ENCODE results near the gene SLC25A1. TPM values are rescaled to one million over a fixed set of nuclear protein-coding genes. Genes with fewer than 3 reads are reported as not detected.
"Not testable (repeated sequence)": the region's sequence is repeated elsewhere in the genome, so short reads cannot be mapped to it uniquely, and the experiment has no call there.

The SLC25A1 gene
- polyA plus RNA-seq, 6 donors from 2014 or later, result 63.5 to 88.8 (median 72.4) TPM

GRCh38 chr22:19166421-19166820 lies 12.1 kb downstream of the SLC25A1 start:
- H3K27ac Mint-ChIP-seq, result no peak overlapping the region
- peaks cover 17 to 29% (median 22%) of the 10 kb centered on the region in 3 donors for H3K4me1 Mint-ChIP-seq
- H3K9me3 Mint-ChIP-seq, result peaks cover 0 to 3% (median 2%) of the 10 kb centered on the region in 7 donors
- peaks cover 24 to 57% (median 41%) of the 10 kb centered on the region in 3 donors for H3K27me3 Mint-ChIP-seq
- ATAC-seq (ENCODE audit: low read depth in 2 of 2) (no peak), DNase-seq (no peak)
- H3K36me3 Mint-ChIP-seq, result no peaks in the 10 kb centered on the region
- peak overlapping the region in 1 of 8 donors; percentile 27 for H3K4me3 Mint-ChIP-seq

DNA sequence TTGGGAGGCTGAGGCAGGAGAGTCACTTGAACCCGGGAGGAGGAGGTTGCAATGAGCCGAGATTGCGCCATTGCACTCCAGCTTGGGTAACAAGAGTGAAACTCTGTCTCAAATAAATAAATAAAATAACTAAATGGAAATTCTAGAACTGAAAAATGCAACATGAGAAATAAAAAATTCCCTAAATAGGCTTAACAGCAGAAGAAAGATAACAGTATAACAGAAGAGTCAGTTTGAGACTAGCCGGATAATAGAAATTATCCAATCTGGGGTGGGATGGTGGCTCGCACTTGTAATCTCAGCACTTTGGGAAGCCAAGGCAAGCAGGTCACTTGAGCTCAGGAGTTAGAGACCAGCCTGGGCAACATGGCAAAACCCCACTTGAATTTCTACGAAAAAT lies 14.1 kb downstream of the SLC25A1 start:
- ATAC-seq (ENCODE audit: low read depth in 2 of 2), result no peak
- H3K36me3 Mint-ChIP-seq, result no peaks in the 10 kb centered on the region
- H3K27ac Mint-ChIP-seq, result peak overlapping the region in 2 of 6 donors; percentile 47 to 63

DNA sequence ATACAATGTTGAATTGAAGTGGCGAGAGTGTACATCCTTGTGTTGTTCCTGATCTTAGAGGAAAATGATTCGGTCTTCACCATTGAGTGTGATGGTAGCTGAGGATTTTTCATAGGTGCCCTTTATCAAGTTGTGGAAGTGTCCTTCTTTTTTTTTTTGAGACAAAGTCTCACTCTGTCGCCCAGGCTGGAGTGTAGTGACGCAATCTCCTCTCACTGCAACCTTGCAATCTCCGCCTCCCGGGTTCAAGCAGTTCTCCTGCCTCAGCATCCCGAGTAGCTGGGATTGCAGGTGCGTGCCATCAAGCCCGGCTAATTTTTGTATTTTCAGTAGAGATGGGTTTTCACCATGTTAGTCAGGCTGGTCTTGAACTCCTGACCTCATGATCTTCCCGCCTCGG lies 19.9 kb downstream of the SLC25A1 start:
- not testable (repeated sequence) for H3K4me1 Mint-ChIP-seq; ATAC-seq (ENCODE audit: low read depth in 2 of 2); H3K36me3 Mint-ChIP-seq; H3K9me3 Mint-ChIP-seq; H3K4me3 Mint-ChIP-seq; DNase-seq
- H3K27ac Mint-ChIP-seq, result peak overlapping the region in 1 of 6 donors; percentile 33
- peaks cover 16 to 55% (median 19%) of the 10 kb centered on the region in 3 donors for H3K27me3 Mint-ChIP-seq

More for the DNA sequence above, 14.1 kb downstream of the SLC25A1 start:
- Mint-ChIP-seq H3K4me3 (no peak overlapping the region), H3K27me3 (peaks cover 24 to 60% (median 32%) of the 10 kb centered on the region in 3 donors), H3K4me1 (peaks cover 6 to 11% (median 8%) of the 10 kb centered on the region in 3 donors), H3K9me3 (peaks cover 0 to 3% (median 2%) of the 10 kb centered on the region in 7 donors)
- DNase-seq, result no peak

GRCh38 chr22:19156109-19156508 lies 22.4 kb downstream of the SLC25A1 start:
- H3K4me3 Mint-ChIP-seq; ATAC-seq (ENCODE audit: low read depth in 2 of 2); H3K4me1 Mint-ChIP-seq; DNase-seq: not testable (repeated sequence)
- Mint-ChIP-seq H3K36me3 (peaks cover 4 to 12% of the 10 kb centered on the region in 2 donors), H3K27ac (peak overlapping the region in 2 of 6 donors; percentile 42 to 59), H3K27me3 (peaks cover 34 to 66% (median 40%) of the 10 kb centered on the region in 3 donors), H3K9me3 (peaks cover 0 to 11% (median 5%) of the 10 kb centered on the region in 7 donors)

GRCh38 chr22:19152942-19153883 lies 25.3 kb downstream of the SLC25A1 start:
- DNase-seq (no peak), ATAC-seq (ENCODE audit: low read depth in 2 of 2) (no peak)
- peaks cover 0 to 11% (median 5%) of the 10 kb centered on the region in 7 donors for H3K9me3 Mint-ChIP-seq
- peaks cover 6 to 15% (median 7%) of the 10 kb centered on the region in 3 donors for H3K4me1 Mint-ChIP-seq
- H3K4me3 Mint-ChIP-seq, result peak overlapping the region in 1 of 8 donors; percentile 17
- H3K27me3 Mint-ChIP-seq, result peaks cover 34 to 61% (median 50%) of the 10 kb centered on the region in 3 donors
- H3K27ac Mint-ChIP-seq, result peak overlapping the region in 1 of 6 donors; percentile 16
- peaks cover 4 to 16% of the 10 kb centered on the region in 2 donors for H3K36me3 Mint-ChIP-seq

- Mint-ChIP-seq H3K27ac (peak overlapping the region in 4 of 6 donors; percentile 27 to 93 (median 83)), H3K9me3 (peaks cover 0 to 11% (median 5%) of the 10 kb centered on the region in 7 donors), H3K4me1 (peaks cover 6 to 18% (median 7%) of the 10 kb centered on the region in 3 donors), H3K4me3 (peak overlapping the region in 7 of 8 donors; percentile 42 to 81 (median 77)), H3K36me3 (peaks cover 4 to 16% of the 10 kb centered on the region in 2 donors), H3K27me3 (peaks cover 45 to 73% (median 60%) of the 10 kb centered on the region in 3 donors)
- DNase-seq (no peak), ATAC-seq (ENCODE audit: low read depth in 2 of 2) (no peak)
Measured at GRCh38 chr22:19151329-19152191, 27.0 kb downstream of the SLC25A1 start.

DNA sequence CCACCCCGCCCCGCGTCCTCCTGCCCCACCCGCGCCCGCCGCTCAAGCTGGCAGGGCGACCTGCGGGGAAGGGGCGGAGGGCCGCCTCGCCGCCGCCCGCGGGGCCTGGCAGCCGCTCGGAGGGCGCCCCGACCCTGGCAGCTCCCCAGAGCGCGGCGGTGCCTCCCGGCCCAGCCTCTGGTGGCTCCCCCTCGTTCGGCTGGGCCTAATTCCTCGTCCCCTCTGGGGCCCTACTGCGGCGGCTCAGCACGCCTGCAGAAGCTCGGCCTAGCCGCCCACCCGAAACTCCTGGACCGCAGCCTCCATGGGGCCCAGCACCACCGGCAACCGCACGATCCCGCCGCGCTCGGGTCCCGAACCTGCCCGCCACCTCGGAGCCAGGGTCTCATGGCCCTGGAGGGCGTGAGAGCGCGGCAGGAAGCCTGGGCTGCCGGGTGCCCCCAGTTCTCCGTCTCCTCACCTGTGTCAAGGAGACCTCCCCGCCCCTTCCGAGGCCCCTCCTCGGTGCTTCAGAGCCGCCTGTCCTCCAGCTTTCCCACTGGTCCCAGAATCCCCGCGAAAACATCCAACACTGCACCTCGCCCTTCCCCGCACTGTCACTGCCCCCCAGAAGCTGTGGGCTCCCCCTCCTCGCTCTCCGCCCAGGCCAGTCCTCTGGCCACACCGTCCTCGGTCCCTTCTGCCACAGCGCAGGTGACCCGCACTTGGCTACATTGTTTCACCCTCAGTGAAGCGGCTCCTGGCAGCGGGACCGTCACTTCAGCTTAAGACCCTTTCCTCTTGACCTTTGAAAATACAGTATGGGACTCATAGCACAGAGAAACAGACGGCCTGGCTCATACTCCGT lies 27.8 kb downstream of the SLC25A1 start:
- H3K4me1 Mint-ChIP-seq, result peaks cover 6 to 18% (median 7%) of the 10 kb centered on the region in 3 donors
- peaks cover 4 to 16% of the 10 kb centered on the region in 2 donors for H3K36me3 Mint-ChIP-seq
- H3K27me3 Mint-ChIP-seq, result peaks cover 40 to 73% (median 57%) of the 10 kb centered on the region in 3 donors
- DNase-seq (no peak), ATAC-seq (ENCODE audit: low read depth in 2 of 2) (no peak)
- peak overlapping the region in 4 of 6 donors; percentile 70 to 93 (median 88) for H3K27ac Mint-ChIP-seq
- peaks cover 0 to 11% (median 5%) of the 10 kb centered on the region in 7 donors for H3K9me3 Mint-ChIP-seq
- H3K4me3 Mint-ChIP-seq, result peak overlapping the region; percentile 42 to 81 (median 72)

DNA sequence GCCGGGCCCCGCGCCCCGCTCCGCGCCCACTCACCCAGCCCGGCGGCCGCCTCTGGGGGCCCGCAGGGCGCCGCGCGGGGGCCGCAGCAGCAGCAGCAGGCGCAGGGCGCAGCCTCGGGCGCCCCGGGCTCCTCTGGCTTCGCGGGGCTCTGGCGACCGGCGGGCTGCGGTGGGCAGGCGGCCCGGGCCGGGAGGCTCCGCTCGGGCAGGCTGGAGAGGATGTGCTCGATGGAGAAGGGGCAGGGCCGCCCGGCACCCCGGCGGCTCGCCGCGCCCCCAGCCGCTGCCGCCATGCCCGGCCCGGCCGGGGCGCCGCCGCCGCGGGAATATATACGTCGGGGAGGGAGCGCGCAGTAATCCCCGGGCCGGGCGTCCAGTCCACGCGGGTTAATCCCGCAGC lies 28.5 kb downstream of the SLC25A1 start, which contains the start of gene GSC2:
Gene GSC2, minus strand, starts transcription at position 302 of the 400 bp plus-strand sequence. Its CDS starts 9 bp downstream, at position 293.
- peaks cover 40 to 71% (median 56%) of the 10 kb centered on the region in 3 donors for H3K27me3 Mint-ChIP-seq
- no peak for DNase-seq
- peak within 1 kb of the TSS; percentile 57 to 86 (median 78) for H3K4me3 Mint-ChIP-seq
- peaks cover 4 to 16% of the 10 kb centered on the region in 2 donors for H3K36me3 Mint-ChIP-seq
- ATAC-seq (ENCODE audit: low read depth in 2 of 2), result peak in 1 of 2 donors; percentile 8
- H3K27ac Mint-ChIP-seq, result peak within 1 kb of the TSS in 4 of 6 donors; percentile 70 to 93 (median 88)
- H3K9me3 Mint-ChIP-seq, result peaks cover 0 to 11% (median 5%) of the 10 kb centered on the region in 7 donors
- H3K4me1 Mint-ChIP-seq, result peaks cover 6 to 18% (median 7%) of the 10 kb centered on the region in 3 donors

GRCh38 chr22:19149047-19149883 lies 29.3 kb downstream of the SLC25A1 start:
- H3K9me3 Mint-ChIP-seq, result peaks cover 0 to 11% (median 5%) of the 10 kb centered on the region in 7 donors
- DNase-seq (peak; percentile 46), ATAC-seq (ENCODE audit: low read depth in 2 of 2) (peak; percentile 25 to 27)
- H3K4me1 Mint-ChIP-seq, result peaks cover 12 to 24% (median 13%) of the 10 kb centered on the region in 3 donors
- peak overlapping the region in 1 of 6 donors; percentile 20 for H3K27ac Mint-ChIP-seq
- peaks cover 4 to 21% of the 10 kb centered on the region in 2 donors for H3K36me3 Mint-ChIP-seq
- peak overlapping the region in 7 of 8 donors; percentile 8 to 86 (median 59) for H3K4me3 Mint-ChIP-seq
- peaks cover 43 to 66% (median 51%) of the 10 kb centered on the region in 3 donors for H3K27me3 Mint-ChIP-seq

GRCh38 chr22:19148417-19149046 lies 30.0 kb downstream of the SLC25A1 start:
- Mint-ChIP-seq H3K4me1 (peaks cover 18 to 32% (median 20%) of the 10 kb centered on the region in 3 donors), H3K27ac (peak overlapping the region in 1 of 6 donors; percentile 20), H3K9me3 (peaks cover 0 to 9% (median 5%) of the 10 kb centered on the region in 7 donors), H3K27me3 (peaks cover 38 to 61% (median 44%) of the 10 kb centered on the region in 3 donors), H3K4me3 (peak overlapping the region in 5 of 8 donors; percentile 8 to 66 (median 57)), H3K36me3 (peaks cover 4 to 23% of the 10 kb centered on the region in 2 donors)
- ATAC-seq (ENCODE audit: low read depth in 2 of 2), result no peak
- DNase-seq, result no peak
